Smooth muscle cell (in vitro differentiated cells): Measurements from ENCODE around the gene HLA-DMA. TPM values are rescaled to one million over a fixed set of nuclear protein-coding genes. Genes with fewer than 3 reads are reported as not detected.

Source experiments
- DNase-seq: peaks from one replicate; lab custom pipeline; 2025; ENCODE audit not compliant: unreplicated experiment; lab: John Stamatoyannopoulos, UW
- H2AFZ ChIP-seq: fragments of 200-600 bp; sonication (generic); 2 replicates; pipeline ENCODE4 v1.6.0; 2016; ENCODE audit warnings: antibody characterized with exemption, low read depth, mild to moderate bottlenecking
- H3F3A ChIP-seq: fragments of 200-600 bp; sonication (generic); 2 replicates; pipeline ENCODE4 v1.6.0; 2017; ENCODE audit warnings: antibody characterized with exemption, low read depth
- H3K27ac ChIP-seq: fragments of 200-600 bp; sonication (generic); 2 replicates; pipeline ENCODE4 v1.5.1; 2016; ENCODE audit warnings: low read depth, mild to moderate bottlenecking
- H3K27me3 ChIP-seq: fragments of 200-600 bp; sonication (generic); 2 replicates; pipeline ENCODE4 v1.6.1; 2016; ENCODE audit warnings: low read depth, mild to moderate bottlenecking
- H3K36me3 ChIP-seq: fragments of 200-600 bp; sonication (generic); 2 replicates; pipeline ENCODE4 v1.5.1; 2016; ENCODE audit warnings: low read depth
- H3K4me1 ChIP-seq: fragments of 200-600 bp; sonication (generic); 2 replicates; pipeline ENCODE4 v1.5.1; 2016; ENCODE audit warnings: low read depth
- H3K4me2 ChIP-seq: fragments of 200-600 bp; sonication (generic); 2 replicates; pipeline ENCODE4 v1.6.0; 2016; ENCODE audit warnings: mild to moderate bottlenecking
- H3K4me3 ChIP-seq: fragments of 200-600 bp; sonication (generic); 2 replicates; pipeline ENCODE4 v1.5.1; 2016; ENCODE audit warnings: mild to moderate bottlenecking
- H3K79me2 ChIP-seq: fragments of 200-600 bp; sonication (generic); 2 replicates; pipeline ENCODE4 v1.6.0; 2016; ENCODE audit warnings: low read depth, mild to moderate bottlenecking
- H3K9ac ChIP-seq: fragments of 200-600 bp; sonication (generic); 2 replicates; pipeline ENCODE4 v1.6.0; 2016; ENCODE audit warnings: low read depth
- H3K9me3 ChIP-seq: fragments of 200-600 bp; sonication (generic); replicated peaks from 2 replicates; pipeline ENCODE4 v1.5.1; 2016; ENCODE audit warnings: low read depth
- H4K20me1 ChIP-seq: fragments of 200-600 bp; sonication (generic); 2 replicates; pipeline ENCODE4 v1.6.0; 2016; ENCODE audit warnings: low read depth
- CTCF ChIP-seq: fragments of 200-600 bp; sonication (generic); IDR thresholded peaks from 2 replicates; pipeline ENCODE4 v1.5.1; 2017; ENCODE audit warnings: borderline replicate concordance, mild to moderate bottlenecking, antibody characterized with exemption; ENCODE audit not compliant: insufficient read depth, poor library complexity, severe bottlenecking
- WGBS: methylation state at CpG from one replicate; pipeline ENCODE4 v1.1.7; 2016; ENCODE audit warnings: low lambda C conversion rate; 5-methylcytosine and 5-hydroxymethylcytosine counted together
- polyA plus RNA-seq: library from polyadenylated mRNA; unstranded; fragments of >200 nt; fragmentation: Nextera tagmentation; extraction: Ambion mirVana; gene quantifications from 2 replicates; pipeline ENCODE4 v1.2.1, GENCODE V29; 2016
- total RNA-seq: library from RNA; depleted of rRNA; stranded (reverse); fragments of >200 nt; gene quantifications from 2 replicates; pipeline ENCODE4 v1.2.3, GENCODE V29; 2014

The HLA-DMA gene
- total and polyA plus RNA-seq, 2 experiments from 2014 or later = 3.1 to 4.0 TPM

GRCh38 chr6:32971581-32972352 lies 18.9 kb upstream of the HLA-DMA start:
- Histone ChIP-seq H2AFZ (no peak overlapping the region), H3K9ac (peak overlapping the region; percentile 99), H3K4me3 (peak overlapping the region; percentile 96), H3K4me1 (peaks cover 21% of the 10 kb centered on the region), H3K9me3 (no peaks in the 10 kb centered on the region), H3K79me2 (peaks cover 63% of the 10 kb centered on the region), H3K4me2 (peak overlapping the region; percentile 99), H3K27ac (peak overlapping the region; percentile 99), H3F3A (peaks cover 60% of the 10 kb centered on the region), H3K36me3 (peaks cover 9% of the 10 kb centered on the region), H4K20me1 (peaks cover 55% of the 10 kb centered on the region), H3K27me3 (no peaks in the 10 kb centered on the region)
- no peak for TF ChIP-seq CTCF
- WGBS = under 1% methylated on average over 58 of the region's 58 CpGs
- peak; percentile 99 for DNase-seq

GRCh38 chr6:32971242-32971580 lies 18.3 kb upstream of the HLA-DMA start:
- peak overlapping the region; percentile 99 for H3K27ac ChIP-seq
- WGBS = under 1% methylated on average over 15 of the region's 15 CpGs
- H2AFZ ChIP-seq = no peak overlapping the region
- H3F3A ChIP-seq = peaks cover 54% of the 10 kb centered on the region
- H3K9ac ChIP-seq = peak overlapping the region; percentile 99
- no peaks in the 10 kb centered on the region for H3K27me3 ChIP-seq
- no peaks in the 10 kb centered on the region for H3K9me3 ChIP-seq
- H3K4me2 ChIP-seq = peak overlapping the region; percentile 95
- no peak for TF ChIP-seq CTCF
- no peak for DNase-seq
- H3K4me3 ChIP-seq = peak overlapping the region; percentile 84
- peaks cover 24% of the 10 kb centered on the region for H3K4me1 ChIP-seq
- peaks cover 4% of the 10 kb centered on the region for H3K36me3 ChIP-seq
- peaks cover 54% of the 10 kb centered on the region for H4K20me1 ChIP-seq
- peaks cover 63% of the 10 kb centered on the region for H3K79me2 ChIP-seq

- peak; percentile 60 for DNase-seq
- Histone ChIP-seq H3K27ac (peak overlapping the region; percentile 99), H3K79me2 (peaks cover 61% of the 10 kb centered on the region), H4K20me1 (peaks cover 48% of the 10 kb centered on the region), H3F3A (peaks cover 54% of the 10 kb centered on the region), H3K27me3 (no peaks in the 10 kb centered on the region), H3K4me2 (peak overlapping the region; percentile 95), H3K4me3 (peak overlapping the region; percentile 84), H3K36me3 (peaks cover under 1% of the 10 kb centered on the region), H3K9ac (peak overlapping the region; percentile 99), H3K4me1 (peaks cover 20% of the 10 kb centered on the region), H3K9me3 (no peaks in the 10 kb centered on the region), H2AFZ (no peak overlapping the region)
- TF ChIP-seq CTCF = no peak
- WGBS = under 1% methylated on average over 32 of the region's 43 CpGs
Measured at GRCh38 chr6:32970413-32971241, 17.7 kb upstream of the HLA-DMA start.
